Right lobe of liver (tissue), 6 donors: ENCODE results near the gene CMPK1. TPM values are rescaled to one million over a fixed set of nuclear protein-coding genes. Genes with fewer than 3 reads are reported as not detected.
"Not testable (repeated sequence)": the region's sequence is repeated elsewhere in the genome, so short reads cannot be mapped to it uniquely, and the experiment has no call there.

Source experiments
- ATAC-seq, 4 donors: fragments of 200-7000 bp; cut with Tn5 transposase; one replicate each; pipeline ENCODE4 v1.9.1; 2020; ENCODE audit warnings: mild to moderate bottlenecking in 4 of 4, moderate library complexity in 4 of 4
- DNase-seq, 3 donors: peaks; one replicate each; pipeline ENCODE4 v3.0.0-alpha.2; 2020
- H3K27ac ChIP-seq, 3 donors: fragments of 200-600 bp; one replicate each; pipeline ENCODE4 v1.8.0; 2022
- H3K27me3 ChIP-seq, 2 donors: fragments of 200-600 bp; one replicate each; pipeline ENCODE4 v1.8.0; 2022
- H3K36me3 ChIP-seq, 4 donors: fragments of 200-600 bp; sonication (generic) in 1 of 4; one replicate each; pipeline versions ENCODE4 v1.5.1 to v1.8.0; 2017 to 2022; ENCODE audit warnings: control low read depth in 1 of 4
- H3K4me1 ChIP-seq, 4 donors: fragments of 200-600 bp; sonication (generic) in 1 of 4; one replicate each; pipeline versions ENCODE4 v1.5.1 to v1.8.0; 2017 to 2022; ENCODE audit warnings: control low read depth in 1 of 4
- H3K4me3 ChIP-seq, 3 donors: fragments of 200-600 bp; one replicate each; pipeline ENCODE4 v1.8.0; 2022
- H3K9me3 ChIP-seq, 4 donors: fragments of 200-600 bp; sonication (generic) in 1 of 4; one replicate each; pipeline versions ENCODE4 v1.5.1 to v1.8.0; 2017 to 2022; ENCODE audit warnings: control low read depth in 1 of 4
- POLR2A ChIP-seq: fragments of 450-650 bp; IDR thresholded peaks from one replicate; pipeline ENCODE4 v1.6.1; 2017; ENCODE audit warnings: antibody characterized with exemption, mild to moderate bottlenecking
- WGBS: methylation state at CpG from one replicate; pipeline ENCODE4 v1.1.6; 2018; ENCODE audit warnings: low coverage, low lambda C conversion rate; ENCODE audit not compliant: insufficient coverage; ENCODE audit errors: missing lambda C conversion rate; 5-methylcytosine and 5-hydroxymethylcytosine counted together
- intact Hi-C, 2 donors: fragments of 100-400 bp; cut with DNase I; formaldehyde crosslinking; loops; one replicate each; pipeline versions ENCODE4 v1.11.2 to v1.14.1; 2022
- total RNA-seq, 6 experiments: library from RNA; depleted of rRNA in 2 of 6; stranded (reverse); fragments of >200 nt in 2 of 6; fragmentation: NEBNext Ultra II Directional in 3 of 6; extraction: Animal tissue kit (Norgen Biotek cat#: 25700) in 3 of 6; gene quantifications; one replicate each; pipeline versions ENCODE4 v1.1.0 to v1.2.4, GENCODE V29; 2016 to 2023
- TF ChIP-seq, protein P1 (sequence below), 4 donors: fragments of 200-600 bp in 3 of 4; fragments of 450-650 bp in 1 of 4; IDR thresholded peaks; one replicate each; pipeline versions ENCODE4 v1.5.1 to v1.8.0; 2016 to 2022; ENCODE audit warnings: antibody characterized with exemption in 4 of 4, mild to moderate bottlenecking in 2 of 4
- donor health status: DM: no; HTN: yes; CAD: no.
- donor health status: DM: no; HTN: no; CAD: no.
- donor health status: DM: no; HTN: no; CAD: no.
- donor health status: DM: no; HTN: yes; CAD: no.
- donor health status: DM: no; HTN: yes; CAD: no.

Gene CMPK1
- total RNA-seq, 6 experiments from 2014 or later, result 101 to 160 (median 133) TPM

DNA sequence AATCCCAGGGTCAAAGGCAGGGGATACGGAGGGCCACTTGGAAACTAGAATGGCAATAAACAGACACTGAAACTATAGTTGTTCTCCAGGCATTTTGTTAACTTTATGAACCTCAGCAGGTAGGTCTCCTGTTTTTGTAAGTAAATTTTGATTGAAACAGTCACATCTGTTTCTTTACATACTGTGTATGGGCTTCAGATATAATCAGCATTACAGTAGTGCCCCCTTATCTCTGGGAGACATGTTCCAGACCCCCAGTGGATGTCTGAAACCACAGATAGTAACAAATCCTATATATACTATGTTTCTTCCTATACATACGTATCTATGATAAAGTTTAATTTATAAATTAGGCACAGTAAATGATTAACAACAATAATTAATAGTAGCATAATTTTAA, 31.1 kb upstream of the CMPK1 start:
- Histone ChIP-seq H3K9me3 (no peaks in the 10 kb centered on the region), H3K36me3 (no peaks in the 10 kb centered on the region), H3K4me1 (no peaks in the 10 kb centered on the region), H3K27me3 (no peaks in the 10 kb centered on the region), H3K4me3 (no peak overlapping the region), H3K27ac (no peak overlapping the region)
- DNase-seq, result no peak
- ATAC-seq, result no peak
- 100% methylated on average over 2 of the region's 2 CpGs for WGBS
- TF ChIP-seq POLR2A, result no peak
- TF ChIP-seq, protein P1, sequence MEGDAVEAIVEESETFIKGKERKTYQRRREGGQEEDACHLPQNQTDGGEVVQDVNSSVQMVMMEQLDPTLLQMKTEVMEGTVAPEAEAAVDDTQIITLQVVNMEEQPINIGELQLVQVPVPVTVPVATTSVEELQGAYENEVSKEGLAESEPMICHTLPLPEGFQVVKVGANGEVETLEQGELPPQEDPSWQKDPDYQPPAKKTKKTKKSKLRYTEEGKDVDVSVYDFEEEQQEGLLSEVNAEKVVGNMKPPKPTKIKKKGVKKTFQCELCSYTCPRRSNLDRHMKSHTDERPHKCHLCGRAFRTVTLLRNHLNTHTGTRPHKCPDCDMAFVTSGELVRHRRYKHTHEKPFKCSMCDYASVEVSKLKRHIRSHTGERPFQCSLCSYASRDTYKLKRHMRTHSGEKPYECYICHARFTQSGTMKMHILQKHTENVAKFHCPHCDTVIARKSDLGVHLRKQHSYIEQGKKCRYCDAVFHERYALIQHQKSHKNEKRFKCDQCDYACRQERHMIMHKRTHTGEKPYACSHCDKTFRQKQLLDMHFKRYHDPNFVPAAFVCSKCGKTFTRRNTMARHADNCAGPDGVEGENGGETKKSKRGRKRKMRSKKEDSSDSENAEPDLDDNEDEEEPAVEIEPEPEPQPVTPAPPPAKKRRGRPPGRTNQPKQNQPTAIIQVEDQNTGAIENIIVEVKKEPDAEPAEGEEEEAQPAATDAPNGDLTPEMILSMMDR (IDR thresholded peaks at IDR 0.05), result no peak
- intact Hi-C loops, result no loop called here

DNA sequence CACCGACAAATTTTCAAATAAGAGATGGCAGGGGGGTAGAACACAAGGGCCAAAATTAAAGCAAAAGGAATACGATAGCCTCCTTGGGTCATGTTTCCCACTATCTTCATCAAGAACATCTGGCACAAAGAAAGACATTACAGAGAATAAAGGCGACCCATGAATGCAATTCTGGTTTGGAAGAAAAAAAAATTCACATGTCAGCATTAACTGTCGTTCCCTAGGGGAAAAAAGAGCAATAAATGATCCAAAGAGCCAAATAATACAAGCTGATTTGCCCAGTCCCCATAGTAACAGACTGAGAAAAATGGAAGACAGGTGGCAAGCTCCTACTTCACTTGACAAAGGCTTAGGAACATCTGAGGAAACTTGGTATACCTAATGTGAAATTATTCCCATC, 24.2 kb upstream of the CMPK1 start:
- no peak for TF ChIP-seq POLR2A
- TF ChIP-seq, protein P1 (IDR thresholded peaks at IDR 0.05), result no peak
- Histone ChIP-seq H3K27me3 (no peaks in the 10 kb centered on the region), H3K36me3 (no peaks in the 10 kb centered on the region), H3K4me3 (no peak overlapping the region), H3K4me1 (peaks cover 0 to 8% (median 3%) of the 10 kb centered on the region in 4 donors), H3K9me3 (no peaks in the 10 kb centered on the region), H3K27ac (no peak overlapping the region)
- WGBS, result 100% methylated on average over 3 of the region's 4 CpGs
- intact Hi-C loops, result no loop called here
- ATAC-seq (no peak), DNase-seq (no peak)

DNA sequence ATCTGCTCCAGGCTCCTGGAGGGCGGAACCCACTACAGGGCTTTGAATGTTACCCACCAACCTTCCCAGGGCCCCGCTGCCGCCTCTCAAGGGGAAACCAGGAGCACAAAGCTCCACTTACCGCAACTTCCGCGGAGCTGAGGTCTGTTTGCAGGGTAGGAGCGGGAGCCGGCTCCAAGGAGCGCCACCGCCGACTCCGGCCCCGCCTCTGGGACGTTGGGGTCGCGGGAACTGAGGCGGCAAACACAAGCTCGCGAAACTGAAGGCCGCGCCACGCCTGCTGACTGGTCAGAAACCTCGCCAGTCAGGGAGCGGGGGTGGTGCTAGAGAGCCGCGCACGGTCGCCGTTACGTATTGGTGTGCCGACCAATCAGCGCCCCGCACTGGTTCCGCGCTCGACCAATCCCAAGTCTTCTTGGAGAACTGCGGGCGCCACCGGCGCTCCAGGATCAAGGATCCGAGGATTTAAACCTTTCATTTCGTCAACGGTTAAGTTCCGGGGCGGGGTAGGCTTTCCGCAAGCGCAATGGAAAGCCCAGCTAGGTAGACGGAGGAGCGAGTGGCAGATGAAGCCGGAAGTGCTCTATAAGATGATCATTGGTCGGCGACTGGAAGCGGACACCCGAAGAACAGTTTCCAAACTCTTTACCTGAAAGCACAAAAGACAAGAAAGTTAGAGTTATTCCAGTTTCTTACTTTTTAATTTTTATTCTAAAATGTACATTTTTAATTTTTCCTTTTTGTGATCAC, 19.5 kb upstream of the CMPK1 start, which contains the start of gene STIL:
TSS of gene STIL (minus strand) at position 233 of the 750 bp plus-strand sequence. CDS start 3,828 bp downstream, outside the sequence.
- Histone ChIP-seq H3K4me1 (peaks cover 0 to 8% (median 3%) of the 10 kb centered on the region in 4 donors), H3K36me3 (no peaks in the 10 kb centered on the region), H3K27me3 (no peaks in the 10 kb centered on the region), H3K4me3 (peak within 1 kb of the TSS; percentile 51 to 64 (median 54)), H3K27ac (peak within 1 kb of the TSS; percentile 24 to 41 (median 37)), H3K9me3 (no peaks in the 10 kb centered on the region)
- under 1% methylated on average over 26 of the region's 54 CpGs for WGBS
- TF ChIP-seq, protein P1 (IDR thresholded peaks at IDR 0.05), result peak in 2 of 4 donors; percentile 30 to 39
- TF ChIP-seq POLR2A, result peak; percentile 77
- DNase-seq (peak; percentile 99), ATAC-seq (peak; percentile 99 to 100 (median 100))
- intact Hi-C loops, result no loop called here

DNA sequence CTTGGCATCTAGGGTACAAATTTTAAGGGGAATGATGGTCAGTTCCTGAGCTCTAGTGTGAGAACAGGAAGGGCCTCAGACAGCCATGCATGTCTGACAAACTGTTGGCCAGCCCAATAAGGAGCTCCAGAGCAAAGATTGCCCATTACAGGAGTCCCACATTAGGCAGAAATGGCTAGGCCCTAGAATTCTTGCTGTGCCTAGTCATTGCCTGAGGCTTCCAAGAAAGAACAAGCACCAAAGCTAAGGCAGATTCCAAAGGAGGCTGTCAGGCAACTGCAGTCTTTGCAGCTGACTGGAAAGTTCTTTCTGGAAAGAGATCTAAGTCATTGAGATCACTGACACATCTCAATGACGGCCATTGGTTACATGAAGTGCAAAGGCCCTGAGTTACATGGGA, 15.7 kb upstream of the CMPK1 start:
- intact Hi-C loops, result no loop called here
- 80% methylated on average over 1 of the region's 1 CpG for WGBS
- no peak for ATAC-seq

GRCh38 chr1:47319968-47320367, 13.6 kb upstream of the CMPK1 start:
- H3K4me1 ChIP-seq, H3K9me3 ChIP-seq, ATAC-seq, intact Hi-C loops, H3K36me3 ChIP-seq, H3K4me3 ChIP-seq, H3K27ac ChIP-seq, H3K27me3 ChIP-seq, DNase-seq: not testable (repeated sequence)
- whole genome bisulfite sequencing, result 94% methylated on average over 9 of the region's 14 CpGs

More for the DNA sequence above, 15.7 kb upstream of the CMPK1 start:
- no peaks in the 10 kb centered on the region for H3K9me3 ChIP-seq
- H3K27me3 ChIP-seq, result no peaks in the 10 kb centered on the region
- H3K4me3 ChIP-seq, result no peak overlapping the region
- H3K4me1 ChIP-seq, result peaks cover 0 to 8% (median 3%) of the 10 kb centered on the region in 4 donors
- no peak for TF ChIP-seq POLR2A
- TF ChIP-seq, protein P1 (IDR thresholded peaks at IDR 0.05), result no peak
- H3K27ac ChIP-seq, result no peak overlapping the region
- H3K36me3 ChIP-seq, result no peaks in the 10 kb centered on the region
- no peak for DNase-seq
